HG02852 (cell line): ENCODE results near the gene ACSM5.
A peak's percentile ranks its signal among the peaks of the same experiment; 100 is the strongest.

ENCODE experiments used
- ATAC-seq: cut with Tn5 transposase; IDR thresholded peaks from one replicate; pipeline ENCODE4 v1.9.1; 2021; ENCODE audit warnings: mild to moderate bottlenecking, moderate library complexity; ENCODE audit not compliant: unreplicated experiment

The ACSM5 gene

GRCh38 chr16:20409398-20410120, at the start of gene ACSM5:
ACSM5 (plus strand) TSS chr16:20409534; CDS start chr16:20411485, 1,951 bp downstream.
- ATAC-seq = peak; percentile 44

- no peak for ATAC-seq
These were observed 49.3 kb upstream of the ACSM5 start for GRCh38 chr16:20359997-20360396.

GRCh38 chr16:20363191-20363590, 46.1 kb upstream of the ACSM5 start:
- no peak for ATAC-seq

GRCh38 chr16:20364051-20364450, 45.3 kb upstream of the ACSM5 start:
- no peak for ATAC-seq

GRCh38 chr16:20369452-20370054, 39.8 kb upstream of the ACSM5 start:
- ATAC-seq = no peak

GRCh38 chr16:20372701-20373100, 36.6 kb upstream of the ACSM5 start:
- no peak for ATAC-seq

- no peak for ATAC-seq
These were observed 32.2 kb upstream of the ACSM5 start for GRCh38 chr16:20377181-20377580.

GRCh38 chr16:20380782-20381181, 28.6 kb upstream of the ACSM5 start:
- no peak for ATAC-seq

- no peak for ATAC-seq
These were observed 27.0 kb upstream of the ACSM5 start for GRCh38 chr16:20382202-20382948.

- no peak for ATAC-seq
These were observed 26.0 kb upstream of the ACSM5 start for GRCh38 chr16:20383106-20384029.

- no peak for ATAC-seq
These were observed 23.2 kb upstream of the ACSM5 start for GRCh38 chr16:20385844-20386832.

GRCh38 chr16:20387978-20388377, 21.4 kb upstream of the ACSM5 start:
- ATAC-seq = no peak

- no peak for ATAC-seq
These were observed 20.5 kb upstream of the ACSM5 start for GRCh38 chr16:20388854-20389253.

- no peak for ATAC-seq
These were observed 18.3 kb upstream of the ACSM5 start for GRCh38 chr16:20391045-20391444.

GRCh38 chr16:20393801-20394577, 15.3 kb upstream of the ACSM5 start:
- no peak for ATAC-seq

GRCh38 chr16:20395946-20396345, 13.4 kb upstream of the ACSM5 start:
- no peak for ATAC-seq

GRCh38 chr16:20396846-20397467, 12.4 kb upstream of the ACSM5 start:
- no peak for ATAC-seq

GRCh38 chr16:20397468-20398074, 11.8 kb upstream of the ACSM5 start:
- no peak for ATAC-seq
